Osteocyte (in vitro differentiated cells): ENCODE measurements around the gene PRMT2. TPM values are rescaled to one million over a fixed set of nuclear protein-coding genes. Genes with fewer than 3 reads are reported as not detected.

ENCODE experiments used
- DNase-seq: peaks from one replicate; pipeline ENCODE4 v3.0.0; 2021; ENCODE audit warnings: mixed read lengths; ENCODE audit not compliant: unreplicated experiment; ENCODE audit errors: extremely low spot score
- H3K27ac Mint-ChIP-seq: one replicate; pipeline ENCODE4 v1.8.0; 2021; ENCODE audit warnings: mild to moderate bottlenecking, mixed read lengths; ENCODE audit not compliant: unreplicated experiment
- H3K27me3 Mint-ChIP-seq: one replicate; pipeline ENCODE4 v1.8.0; 2021; ENCODE audit warnings: mixed read lengths; ENCODE audit not compliant: unreplicated experiment
- H3K36me3 Mint-ChIP-seq: one replicate; pipeline ENCODE4 v1.8.0; 2021; ENCODE audit warnings: mixed read lengths; ENCODE audit not compliant: unreplicated experiment
- H3K4me1 Mint-ChIP-seq: one replicate; pipeline ENCODE4 v1.8.0; 2021; ENCODE audit warnings: mixed read lengths; ENCODE audit not compliant: unreplicated experiment
- H3K4me3 Mint-ChIP-seq: one replicate; pipeline ENCODE4 v1.8.0; 2021; ENCODE audit warnings: mild to moderate bottlenecking, moderate library complexity, mixed read lengths; ENCODE audit not compliant: unreplicated experiment
- H3K9me3 Mint-ChIP-seq: one replicate; pipeline ENCODE4 v1.8.0; 2021; ENCODE audit warnings: mixed read lengths; ENCODE audit not compliant: unreplicated experiment
- total RNA-seq: library from RNA; stranded (reverse); gene quantifications from 2 replicates; pipeline ENCODE4 v1.2.1, GENCODE V29; 2021
- TF ChIP-seq, protein P1 (sequence below): fragments of 200-600 bp; sonication (generic); IDR thresholded peaks from 2 replicates; pipeline ENCODE4 v1.5.0; 2021; ENCODE audit warnings: antibody characterized with exemption, mild to moderate bottlenecking, moderate library complexity

PRMT2 gene
- total RNA-seq, 1 donor from 2014 or later: 115 TPM

DNA sequence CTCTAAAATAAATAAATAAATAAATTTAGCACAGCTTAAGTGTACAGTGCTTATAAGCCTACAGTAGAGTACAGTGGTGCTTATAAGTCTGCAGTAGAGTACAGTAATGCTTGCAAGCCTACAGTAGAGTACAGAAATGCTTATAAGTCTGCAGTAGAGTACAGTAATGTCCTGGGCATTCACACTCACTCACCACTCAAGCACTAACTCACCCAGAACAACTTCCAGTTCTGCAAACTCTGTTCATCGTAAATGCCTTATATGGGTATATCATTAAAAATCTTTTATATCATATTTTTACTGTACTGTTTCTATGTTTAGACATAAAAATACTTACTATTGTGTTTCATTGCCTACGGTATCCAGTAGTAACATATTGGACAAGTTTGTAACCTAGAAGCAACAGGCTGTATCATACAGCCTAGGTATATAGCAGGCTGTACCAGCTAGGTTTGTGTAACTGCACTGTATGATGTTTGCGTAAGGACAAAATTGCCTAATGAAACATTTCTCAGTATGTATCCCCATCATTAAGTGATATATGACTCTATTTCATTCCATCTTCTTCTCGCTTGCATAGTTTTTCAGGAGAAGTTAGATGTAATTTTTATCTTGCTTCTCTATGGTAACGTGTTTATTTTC is 16.6 kb upstream of the PRMT2 start:
- H3K9me3 Mint-ChIP-seq: peaks cover 14% of the 10 kb centered on the region
- peaks cover 10% of the 10 kb centered on the region for H3K27me3 Mint-ChIP-seq
- TF ChIP-seq, protein P1, sequence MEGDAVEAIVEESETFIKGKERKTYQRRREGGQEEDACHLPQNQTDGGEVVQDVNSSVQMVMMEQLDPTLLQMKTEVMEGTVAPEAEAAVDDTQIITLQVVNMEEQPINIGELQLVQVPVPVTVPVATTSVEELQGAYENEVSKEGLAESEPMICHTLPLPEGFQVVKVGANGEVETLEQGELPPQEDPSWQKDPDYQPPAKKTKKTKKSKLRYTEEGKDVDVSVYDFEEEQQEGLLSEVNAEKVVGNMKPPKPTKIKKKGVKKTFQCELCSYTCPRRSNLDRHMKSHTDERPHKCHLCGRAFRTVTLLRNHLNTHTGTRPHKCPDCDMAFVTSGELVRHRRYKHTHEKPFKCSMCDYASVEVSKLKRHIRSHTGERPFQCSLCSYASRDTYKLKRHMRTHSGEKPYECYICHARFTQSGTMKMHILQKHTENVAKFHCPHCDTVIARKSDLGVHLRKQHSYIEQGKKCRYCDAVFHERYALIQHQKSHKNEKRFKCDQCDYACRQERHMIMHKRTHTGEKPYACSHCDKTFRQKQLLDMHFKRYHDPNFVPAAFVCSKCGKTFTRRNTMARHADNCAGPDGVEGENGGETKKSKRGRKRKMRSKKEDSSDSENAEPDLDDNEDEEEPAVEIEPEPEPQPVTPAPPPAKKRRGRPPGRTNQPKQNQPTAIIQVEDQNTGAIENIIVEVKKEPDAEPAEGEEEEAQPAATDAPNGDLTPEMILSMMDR: no peak
- peaks cover 3% of the 10 kb centered on the region for H3K36me3 Mint-ChIP-seq
- DNase-seq: no peak
- no peak overlapping the region for H3K27ac Mint-ChIP-seq
- H3K4me1 Mint-ChIP-seq: peaks cover 37% of the 10 kb centered on the region
- H3K4me3 Mint-ChIP-seq: no peak overlapping the region

DNA sequence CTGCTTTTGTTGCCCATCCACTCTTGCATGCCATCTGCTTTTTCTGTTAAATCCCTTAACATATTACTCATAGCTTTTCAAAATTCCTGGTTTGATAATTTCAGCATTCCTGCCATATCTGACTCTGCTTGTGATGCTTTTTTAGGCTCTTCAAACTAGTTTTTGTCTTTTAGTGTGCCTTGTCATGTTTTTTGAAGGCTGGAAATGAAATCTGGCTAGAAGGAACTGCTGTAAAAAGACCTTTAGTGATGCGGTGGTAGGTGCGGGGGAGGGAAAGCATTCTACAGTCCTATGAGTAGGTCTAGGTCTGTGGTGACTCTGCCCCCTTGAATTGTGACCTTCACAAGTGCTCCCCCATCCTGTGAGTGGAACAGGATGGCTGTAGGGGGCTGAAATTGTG is 15.6 kb upstream of the PRMT2 start:
- no peak for DNase-seq
- H3K4me3 Mint-ChIP-seq: no peak overlapping the region
- peaks cover 37% of the 10 kb centered on the region for H3K4me1 Mint-ChIP-seq
- H3K27ac Mint-ChIP-seq: peak overlapping the region; percentile 99
- H3K9me3 Mint-ChIP-seq: peaks cover 14% of the 10 kb centered on the region
- TF ChIP-seq, protein P1: no peak
- H3K36me3 Mint-ChIP-seq: peaks cover 3% of the 10 kb centered on the region
- peaks cover 2% of the 10 kb centered on the region for H3K27me3 Mint-ChIP-seq

DNA sequence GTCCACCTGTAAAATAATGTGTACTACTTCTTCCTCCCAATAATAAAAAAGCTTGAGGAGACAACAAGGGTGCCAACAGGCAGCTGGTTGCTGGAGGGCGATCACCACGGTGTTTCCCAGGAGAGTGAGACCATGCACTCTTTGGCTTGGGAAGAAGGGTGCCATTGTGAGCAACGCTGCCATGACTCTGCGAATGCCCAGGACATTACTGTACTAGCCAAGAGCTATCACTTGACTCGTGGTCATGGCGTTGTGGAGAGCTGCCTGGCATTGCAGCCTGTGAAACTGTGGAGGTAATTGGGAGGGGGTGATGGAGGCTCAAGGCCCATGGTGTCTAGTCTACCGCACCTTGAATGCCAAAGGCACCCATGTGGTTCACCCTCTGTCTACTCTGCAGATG is 14.6 kb upstream of the PRMT2 start:
- TF ChIP-seq, protein P1: no peak
- DNase-seq: no peak
- H3K36me3 Mint-ChIP-seq: peaks cover 3% of the 10 kb centered on the region
- no peaks in the 10 kb centered on the region for H3K27me3 Mint-ChIP-seq
- peak overlapping the region; percentile 99 for H3K27ac Mint-ChIP-seq
- no peak overlapping the region for H3K4me3 Mint-ChIP-seq
- peaks cover 37% of the 10 kb centered on the region for H3K4me1 Mint-ChIP-seq
- peaks cover 8% of the 10 kb centered on the region for H3K9me3 Mint-ChIP-seq

DNA sequence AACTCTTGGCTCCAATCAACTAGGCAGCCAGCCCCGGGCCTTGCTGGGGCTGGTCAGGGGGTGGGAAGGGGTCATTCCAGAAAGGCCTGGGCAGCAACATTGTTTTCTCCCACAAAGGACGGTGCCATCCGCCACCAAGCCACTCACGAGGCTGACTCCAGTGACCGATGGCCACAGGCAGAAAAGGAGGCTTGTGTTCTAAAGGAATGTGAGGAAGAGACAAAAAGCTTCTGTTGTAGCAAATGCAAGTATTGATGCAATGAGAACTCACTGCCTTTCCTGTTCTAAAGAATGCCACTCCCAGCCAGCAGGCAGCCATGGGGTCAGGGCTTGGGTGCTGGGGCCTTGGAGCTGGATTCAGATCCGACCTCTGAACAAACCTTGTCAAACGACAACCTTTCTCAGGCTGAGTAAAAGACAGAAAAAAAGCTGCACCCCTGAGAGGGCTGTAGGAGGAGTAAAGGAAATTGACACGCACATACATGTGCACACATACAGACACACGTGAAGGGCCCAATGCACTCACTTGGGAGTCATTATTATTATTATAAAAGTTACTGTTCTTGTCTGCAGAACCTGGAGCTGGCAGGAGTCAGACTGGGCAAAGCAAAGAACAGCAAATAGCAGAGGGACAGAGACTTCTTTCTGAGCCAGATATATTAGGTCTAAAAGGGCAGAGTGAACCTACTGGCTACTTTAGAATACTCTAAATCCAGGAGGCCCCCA is 13.9 kb upstream of the PRMT2 start:
- Mint-ChIP-seq H3K4me1 (peaks cover 37% of the 10 kb centered on the region), H3K4me3 (no peak overlapping the region), H3K36me3 (peaks cover 3% of the 10 kb centered on the region), H3K9me3 (peaks cover 8% of the 10 kb centered on the region), H3K27ac (peak overlapping the region; percentile 99), H3K27me3 (no peaks in the 10 kb centered on the region)
- TF ChIP-seq, protein P1: no peak
- DNase-seq: no peak

DNA sequence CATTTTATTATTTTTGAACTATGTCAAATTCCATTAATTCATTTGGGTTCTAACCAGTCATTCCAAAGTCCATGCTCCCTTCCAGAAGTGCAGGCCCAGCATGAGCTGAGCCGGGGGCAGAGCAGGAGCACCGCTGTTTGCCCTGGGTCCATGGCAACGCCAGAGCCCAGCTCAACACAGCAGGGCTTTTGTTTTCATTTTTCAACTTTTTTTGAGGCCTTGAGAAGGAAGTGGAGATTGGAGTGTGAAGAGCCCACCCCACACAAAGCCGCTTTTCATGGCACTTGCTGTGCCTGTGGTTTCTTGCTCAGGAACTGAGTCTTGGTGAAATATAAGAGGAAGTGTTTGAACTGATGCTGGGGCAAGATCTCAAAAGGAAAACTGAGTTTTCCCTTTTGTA is 13.2 kb upstream of the PRMT2 start:
- peaks cover 37% of the 10 kb centered on the region for H3K4me1 Mint-ChIP-seq
- TF ChIP-seq, protein P1: no peak
- peak overlapping the region; percentile 99 for H3K27ac Mint-ChIP-seq
- DNase-seq: peak; percentile 94
- peaks cover 3% of the 10 kb centered on the region for H3K36me3 Mint-ChIP-seq
- peaks cover 8% of the 10 kb centered on the region for H3K9me3 Mint-ChIP-seq
- H3K4me3 Mint-ChIP-seq: peak overlapping the region; percentile 46
- no peaks in the 10 kb centered on the region for H3K27me3 Mint-ChIP-seq
